WTC11 (cell line): Measurements from ENCODE around the gene EIF5B.

Source experiments
- ETV6 ChIP-seq: sonication (generic); formaldehyde crosslinking; IDR thresholded peaks from 2 replicates; pipeline ENCODE4 v1.8.1; 2022; ENCODE audit warnings: mild to moderate bottlenecking, missing genetic modification reagents
- FOXP1 ChIP-seq: sonication (generic); formaldehyde crosslinking; IDR thresholded peaks from 2 replicates; pipeline ENCODE4 v1.8.0; 2022; ENCODE audit warnings: missing genetic modification reagents, mild to moderate bottlenecking, moderate library complexity, borderline replicate concordance
- IRF2 ChIP-seq: sonication (generic); formaldehyde crosslinking; IDR thresholded peaks from 2 replicates; pipeline ENCODE4 v1.8.0; 2022; ENCODE audit warnings: low read depth, missing genetic modification reagents, borderline replicate concordance
- JUN ChIP-seq: sonication (generic); formaldehyde crosslinking; IDR thresholded peaks from 2 replicates; pipeline ENCODE4 v1.8.0; 2023; ENCODE audit warnings: mild to moderate bottlenecking, missing genetic modification reagents
- NFYB ChIP-seq: sonication (generic); formaldehyde crosslinking; conservative IDR thresholded peaks from 2 replicates; pipeline ENCODE4 v1.8.0; 2022; ENCODE audit warnings: low read depth, missing genetic modification reagents
- NR3C1 ChIP-seq: sonication (generic); formaldehyde crosslinking; conservative IDR thresholded peaks from 2 replicates; pipeline ENCODE4 v1.8.1; 2023; ENCODE audit warnings: low read depth, mild to moderate bottlenecking, missing genetic modification reagents
- PRRX2 ChIP-seq: fragments of 250-450 bp; sonication (Bioruptor Pico); IDR thresholded peaks from 2 replicates; pipeline ENCODE4 v1.8.0; 2021; ENCODE audit warnings: mild to moderate bottlenecking
- SOX15 ChIP-seq: fragments of 250-450 bp; sonication (Bioruptor Pico); IDR thresholded peaks from 2 replicates; pipeline ENCODE4 v1.9.0; 2021; ENCODE audit warnings: mild to moderate bottlenecking
- SP1 ChIP-seq: sonication (generic); formaldehyde crosslinking; conservative IDR thresholded peaks from 2 replicates; pipeline ENCODE4 v1.8.1; 2022; ENCODE audit warnings: missing genetic modification reagents
- TF ChIP-seq, protein P1 (sequence below): fragments of 200-600 bp; IDR thresholded peaks from 2 replicates; pipeline ENCODE4 v1.8.0; 2022; ENCODE audit warnings: antibody characterized with exemption
- TF ChIP-seq, protein P2 (sequence below): sonication (generic); formaldehyde crosslinking; conservative IDR thresholded peaks from 2 replicates; pipeline ENCODE4 v1.8.1; 2022; ENCODE audit warnings: mild to moderate bottlenecking, missing genetic modification reagents
- TF ChIP-seq, protein P3 (sequence below): sonication (generic); formaldehyde crosslinking; IDR thresholded peaks from 2 replicates; pipeline ENCODE4 v1.8.1; 2023; ENCODE audit warnings: mild to moderate bottlenecking, moderate library complexity, missing genetic modification reagents
- TF ChIP-seq, protein P4 (sequence below): fragments of 250-450 bp; sonication (Bioruptor Pico); IDR thresholded peaks from 2 replicates; pipeline ENCODE4 v2.1.2; 2022; ENCODE audit warnings: mild to moderate bottlenecking, moderate library complexity

DNA sequence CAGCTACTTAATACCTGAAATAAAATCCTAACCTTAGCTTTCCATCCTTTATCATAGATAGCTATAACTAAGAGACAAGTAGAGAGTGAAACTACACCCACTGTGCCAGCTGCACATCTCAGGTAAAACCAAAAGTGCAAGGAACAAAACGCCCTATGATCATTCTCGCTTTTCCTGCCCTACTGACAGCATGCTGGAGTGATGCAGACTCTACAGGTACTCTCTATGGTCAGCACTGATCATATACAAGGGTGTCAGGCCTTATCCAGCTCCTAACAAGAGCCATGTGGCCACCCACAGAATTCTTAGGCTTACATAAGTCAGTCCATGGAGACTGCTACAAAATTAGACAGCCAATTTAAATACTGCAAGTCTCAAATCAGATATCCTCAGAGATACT is 107.0 kb downstream of the EIF5B start:
- TF ChIP-seq, protein P1, sequence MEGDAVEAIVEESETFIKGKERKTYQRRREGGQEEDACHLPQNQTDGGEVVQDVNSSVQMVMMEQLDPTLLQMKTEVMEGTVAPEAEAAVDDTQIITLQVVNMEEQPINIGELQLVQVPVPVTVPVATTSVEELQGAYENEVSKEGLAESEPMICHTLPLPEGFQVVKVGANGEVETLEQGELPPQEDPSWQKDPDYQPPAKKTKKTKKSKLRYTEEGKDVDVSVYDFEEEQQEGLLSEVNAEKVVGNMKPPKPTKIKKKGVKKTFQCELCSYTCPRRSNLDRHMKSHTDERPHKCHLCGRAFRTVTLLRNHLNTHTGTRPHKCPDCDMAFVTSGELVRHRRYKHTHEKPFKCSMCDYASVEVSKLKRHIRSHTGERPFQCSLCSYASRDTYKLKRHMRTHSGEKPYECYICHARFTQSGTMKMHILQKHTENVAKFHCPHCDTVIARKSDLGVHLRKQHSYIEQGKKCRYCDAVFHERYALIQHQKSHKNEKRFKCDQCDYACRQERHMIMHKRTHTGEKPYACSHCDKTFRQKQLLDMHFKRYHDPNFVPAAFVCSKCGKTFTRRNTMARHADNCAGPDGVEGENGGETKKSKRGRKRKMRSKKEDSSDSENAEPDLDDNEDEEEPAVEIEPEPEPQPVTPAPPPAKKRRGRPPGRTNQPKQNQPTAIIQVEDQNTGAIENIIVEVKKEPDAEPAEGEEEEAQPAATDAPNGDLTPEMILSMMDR, result no peak
- TF ChIP-seq IRF2 (CRISPR knock-in tag) (no peak), JUN (CRISPR knock-in tag) (no peak), SOX15 (CRISPR knock-in tag) (no peak), NFYB (no peak), NR3C1 (CRISPR knock-in tag) (no peak), PRRX2 (CRISPR knock-in tag) (no peak), ETV6 (CRISPR knock-in tag) (no peak), SP1 (CRISPR knock-in tag) (no peak), FOXP1 (CRISPR knock-in tag) (no peak)
- TF ChIP-seq, protein P2, sequence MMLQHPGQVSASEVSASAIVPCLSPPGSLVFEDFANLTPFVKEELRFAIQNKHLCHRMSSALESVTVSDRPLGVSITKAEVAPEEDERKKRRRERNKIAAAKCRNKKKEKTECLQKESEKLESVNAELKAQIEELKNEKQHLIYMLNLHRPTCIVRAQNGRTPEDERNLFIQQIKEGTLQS (CRISPR knock-in tag), result no peak
- TF ChIP-seq, protein P3, sequence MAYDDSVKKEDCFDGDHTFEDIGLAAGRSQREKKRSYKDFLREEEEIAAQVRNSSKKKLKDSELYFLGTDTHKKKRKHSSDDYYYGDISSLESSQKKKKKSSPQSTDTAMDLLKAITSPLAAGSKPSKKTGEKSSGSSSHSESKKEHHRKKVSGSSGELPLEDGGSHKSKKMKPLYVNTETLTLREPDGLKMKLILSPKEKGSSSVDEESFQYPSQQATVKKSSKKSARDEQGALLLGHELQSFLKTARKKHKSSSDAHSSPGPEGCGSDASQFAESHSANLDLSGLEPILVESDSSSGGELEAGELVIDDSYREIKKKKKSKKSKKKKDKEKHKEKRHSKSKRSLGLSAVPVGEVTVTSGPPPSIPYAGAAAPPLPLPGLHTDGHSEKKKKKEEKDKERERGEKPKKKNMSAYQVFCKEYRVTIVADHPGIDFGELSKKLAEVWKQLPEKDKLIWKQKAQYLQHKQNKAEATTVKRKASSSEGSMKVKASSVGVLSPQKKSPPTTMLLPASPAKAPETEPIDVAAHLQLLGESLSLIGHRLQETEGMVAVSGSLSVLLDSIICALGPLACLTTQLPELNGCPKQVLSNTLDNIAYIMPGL (CRISPR knock-in tag), result no peak
- TF ChIP-seq, protein P4, sequence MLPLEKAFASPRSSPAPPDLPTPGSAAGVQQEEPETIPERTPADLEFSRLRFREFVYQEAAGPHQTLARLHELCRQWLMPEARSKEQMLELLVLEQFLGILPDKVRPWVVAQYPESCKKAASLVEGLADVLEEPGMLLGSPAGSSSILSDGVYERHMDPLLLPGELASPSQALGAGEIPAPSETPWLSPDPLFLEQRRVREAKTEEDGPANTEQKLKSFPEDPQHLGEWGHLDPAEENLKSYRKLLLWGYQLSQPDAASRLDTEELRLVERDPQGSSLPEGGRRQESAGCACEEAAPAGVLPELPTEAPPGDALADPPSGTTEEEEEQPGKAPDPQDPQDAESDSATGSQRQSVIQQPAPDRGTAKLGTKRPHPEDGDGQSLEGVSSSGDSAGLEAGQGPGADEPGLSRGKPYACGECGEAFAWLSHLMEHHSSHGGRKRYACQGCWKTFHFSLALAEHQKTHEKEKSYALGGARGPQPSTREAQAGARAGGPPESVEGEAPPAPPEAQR (CRISPR knock-in tag), result no peak
